ENCODE data around the gene EIF2B1. TPM values are rescaled to one million over a fixed set of nuclear protein-coding genes. Genes with fewer than 3 reads are reported as not detected.
"Not testable (repeated sequence)": the region's sequence is repeated elsewhere in the genome, so short reads cannot be mapped to it uniquely, and the experiment has no call there.

The EIF2B1 gene
- total RNA-seq, 1 experiment from 2014 or later: 59.8 TPM

- peaks cover 3% of the 10 kb centered on the region for H4K20me1 ChIP-seq (ENCODE audit: control insufficient read depth, insufficient read depth, insufficient read length)
- no peak overlapping the region for H3K14ac ChIP-seq (ENCODE audit: insufficient read depth, low read length)
- H2AK5ac ChIP-seq (ENCODE audit: insufficient read length, low read length): no peak overlapping the region
Observed at GRCh38 chr12:123607756-123608155, 25.7 kb downstream of the EIF2B1 start.

GRCh38 chr12:123603495-123603894 lies 30.0 kb downstream of the EIF2B1 start:
- H3K27ac Mint-ChIP-seq; H2BK120ac ChIP-seq (ENCODE audit: low read depth, low read length, poor library complexity, severe bottlenecking); H2BK20ac ChIP-seq (ENCODE audit: low read depth, low read length, poor library complexity, severe bottlenecking); H3K4ac ChIP-seq (ENCODE audit: low read depth, low read length); H4K5ac ChIP-seq (ENCODE audit: insufficient read length, low read depth, low read length); DNase-seq; H3K18ac ChIP-seq (ENCODE audit: insufficient read length, low read depth, low read length); H3K14ac ChIP-seq (ENCODE audit: insufficient read depth, low read length); H2BK15ac ChIP-seq (ENCODE audit: low read depth, low read length); H3K9me3 Mint-ChIP-seq; H2BK5ac ChIP-seq (ENCODE audit: insufficient read length, low read length); H3T11ph ChIP-seq (ENCODE audit: low read length); H4K20me1 ChIP-seq (ENCODE audit: control insufficient read depth, insufficient read depth, insufficient read length); H3K23ac ChIP-seq (ENCODE audit: insufficient read length, low read depth, low read length); H4K8ac ChIP-seq (replicated peaks; ENCODE audit: insufficient read length, low read depth, low read length); H3K27me3 ChIP-seq (ENCODE audit: insufficient read depth, low read length); H3K4me2 ChIP-seq (ENCODE audit: insufficient read depth, insufficient read length, low read length); H3K79me1 ChIP-seq (ENCODE audit: insufficient read depth, low read depth, low read length, poor library complexity, severe bottlenecking); H2AK5ac ChIP-seq (ENCODE audit: insufficient read length, low read length); H2AFZ ChIP-seq (ENCODE audit: low read length); H3K4me1 ChIP-seq (ENCODE audit: insufficient read depth, low read length); H3K9me3 ChIP-seq (ENCODE audit: control insufficient read depth, low read depth, low read length); H3K27ac ChIP-seq (ENCODE audit: insufficient read length, low read depth, low read length); H4K91ac ChIP-seq (ENCODE audit: insufficient read length, low read depth, low read length); H3K56ac ChIP-seq (ENCODE audit: insufficient read length, low read depth, low read length); H3K23me2 ChIP-seq (ENCODE audit: insufficient read length, low read depth, low read length, poor library complexity, severe bottlenecking); H2BK12ac ChIP-seq (ENCODE audit: insufficient read length, low read depth, low read length); H3K9ac ChIP-seq (ENCODE audit: extremely low read depth, insufficient read length, low read length); H3K27me3 Mint-ChIP-seq (ENCODE audit: low read depth): not testable (repeated sequence)
- Mint-ChIP-seq H3K4me3 (peak overlapping the region; percentile 38 to 85; a peak in 4 of 5 replicates), H3K4me1 (peaks cover 9 to 12% of the 10 kb centered on the region in 2 experiments), H3K36me3 (ENCODE audit: insufficient read depth in 1 of 3, low read depth in 3 of 3) (peaks cover 36 to 50% (median 48%) of the 10 kb centered on the region in 3 experiments; a peak in 6 of 7 replicates)
- peaks cover 23% of the 10 kb centered on the region; the same call in 1 of the 2 replicates for H3K79me2 ChIP-seq (ENCODE audit: insufficient read depth, low read length)
- no CpG with 5 or more reads among the region's 11 CpGs for WGBS (ENCODE audit: extremely low coverage, insufficient read length, low lambda C conversion rate)

More at GRCh38 chr12:123607756-123608155, 25.7 kb downstream of the EIF2B1 start:
- Mint-ChIP-seq H3K4me1 (peaks cover 4 to 5% of the 10 kb centered on the region in 2 experiments), H3K4me3 (no peak overlapping the region; a peak in 1 of 5 replicates), H3K27ac (no peak overlapping the region), H3K36me3 (ENCODE audit: insufficient read depth in 1 of 3, low read depth in 3 of 3) (peaks cover 58 to 86% (median 85%) of the 10 kb centered on the region in 3 experiments; a peak in 6 of 7 replicates), H3K27me3 (ENCODE audit: low read depth) (no peaks in the 10 kb centered on the region), H3K9me3 (no peaks in the 10 kb centered on the region)
- no peak for TF ChIP-seq CTCF (conservative IDR thresholded peaks at IDR 0.05)
- H3K9me3 ChIP-seq (ENCODE audit: control insufficient read depth, low read depth, low read length): no peaks in the 10 kb centered on the region
- no peak overlapping the region for H2BK5ac ChIP-seq (ENCODE audit: insufficient read length, low read length)
- peaks cover 4% of the 10 kb centered on the region for H3K23me2 ChIP-seq (ENCODE audit: insufficient read length, low read depth, low read length, poor library complexity, severe bottlenecking)
- no peak overlapping the region for H3T11ph ChIP-seq (ENCODE audit: low read length)
- H2BK20ac ChIP-seq (ENCODE audit: low read depth, low read length, poor library complexity, severe bottlenecking): no peak overlapping the region
- no peak overlapping the region for H4K8ac ChIP-seq (replicated peaks; ENCODE audit: insufficient read length, low read depth, low read length)
- peaks cover 15% of the 10 kb centered on the region; the same call in 1 of the 2 replicates for H3K79me2 ChIP-seq (ENCODE audit: insufficient read depth, low read length)
- H3K4me2 ChIP-seq (ENCODE audit: insufficient read depth, insufficient read length, low read length): no peak overlapping the region
- H4K5ac ChIP-seq (ENCODE audit: insufficient read length, low read depth, low read length): no peak overlapping the region
- H4K91ac ChIP-seq (ENCODE audit: insufficient read length, low read depth, low read length): no peak overlapping the region
- H3K27ac ChIP-seq (ENCODE audit: insufficient read length, low read depth, low read length): no peak overlapping the region
- no CpG with 5 or more reads among the region's 4 CpGs for WGBS (ENCODE audit: extremely low coverage, insufficient read length, low lambda C conversion rate)
- no peak overlapping the region for H2AFZ ChIP-seq (ENCODE audit: low read length)
- no peaks in the 10 kb centered on the region for H3K27me3 ChIP-seq (ENCODE audit: insufficient read depth, low read length)
- no peak overlapping the region for H3K56ac ChIP-seq (ENCODE audit: insufficient read length, low read depth, low read length)
- no peak overlapping the region for H3K9ac ChIP-seq (ENCODE audit: extremely low read depth, insufficient read length, low read length)
- DNase-seq: no peak
- no peak overlapping the region for H3K18ac ChIP-seq (ENCODE audit: insufficient read length, low read depth, low read length)
- no peaks in the 10 kb centered on the region; the same call in 1 of the 2 replicates for H3K4me1 ChIP-seq (ENCODE audit: insufficient read depth, low read length)
- no peak overlapping the region for H3K23ac ChIP-seq (ENCODE audit: insufficient read length, low read depth, low read length)
- H3K79me1 ChIP-seq (ENCODE audit: insufficient read depth, low read depth, low read length, poor library complexity, severe bottlenecking): peaks cover 3% of the 10 kb centered on the region
- H2BK15ac ChIP-seq (ENCODE audit: low read depth, low read length): no peak overlapping the region
- H2BK120ac ChIP-seq (ENCODE audit: low read depth, low read length, poor library complexity, severe bottlenecking): no peak overlapping the region
- H3K4ac ChIP-seq (ENCODE audit: low read depth, low read length): no peak overlapping the region
- H2BK12ac ChIP-seq (ENCODE audit: insufficient read length, low read depth, low read length): no peak overlapping the region
